Endodermal cell (in vitro differentiated cells): Measurements from ENCODE around the gene RUFY4. TPM values are rescaled to one million over a fixed set of nuclear protein-coding genes. Genes with fewer than 3 reads are reported as not detected.

Experiments
- DNase-seq: peaks from one replicate; pipeline ENCODE4 v3.0.0-alpha.2; 2017
- H3K27ac ChIP-seq: 2 replicates; pipeline ENCODE4 v1.5.1; 2013; ENCODE audit warnings: mild to moderate bottlenecking, low read depth, low read length, moderate library complexity
- H3K27me3 ChIP-seq: 2 replicates; pipeline ENCODE4 v1.6.1; 2013; ENCODE audit warnings: mild to moderate bottlenecking, low read length, moderate library complexity; ENCODE audit not compliant: insufficient read depth, control insufficient read depth, poor library complexity, severe bottlenecking
- H3K36me3 ChIP-seq: 2 replicates; pipeline ENCODE4 v1.7.0; 2013; ENCODE audit warnings: mild to moderate bottlenecking, low read length, moderate library complexity; ENCODE audit not compliant: control insufficient read depth, insufficient read depth
- H3K4me1 ChIP-seq: one replicate; pipeline ENCODE4 v1.7.0; 2013; ENCODE audit warnings: low read length; ENCODE audit not compliant: control insufficient read depth, insufficient read depth
- H3K4me3 ChIP-seq: 2 replicates; pipeline ENCODE4 v1.5.1; 2013; ENCODE audit warnings: mild to moderate bottlenecking, low read length, moderate library complexity
- H3K9ac ChIP-seq: 2 replicates; pipeline ENCODE4 v1.6.1; 2013; ENCODE audit warnings: mild to moderate bottlenecking, low read length, moderate library complexity; ENCODE audit not compliant: poor library complexity, severe bottlenecking; ENCODE audit errors: extremely low read depth
- H3K9me3 ChIP-seq: 2 replicates; pipeline ENCODE4 v1.6.1; 2013; ENCODE audit warnings: mild to moderate bottlenecking, low read length, moderate library complexity; ENCODE audit not compliant: control insufficient read depth
- H3K27ac Mint-ChIP-seq: 2 replicates; pipeline ENCODE4 v1.8.0; 2020; ENCODE audit warnings: mixed read lengths
- H3K27me3 Mint-ChIP-seq: 2 replicates; pipeline ENCODE4 v1.8.0; 2021; ENCODE audit warnings: mild to moderate bottlenecking, mixed read lengths; ENCODE audit not compliant: insufficient read depth
- H3K36me3 Mint-ChIP-seq: 2 replicates; pipeline ENCODE4 v1.8.0; 2020; ENCODE audit warnings: low read depth, mixed read lengths
- H3K4me1 Mint-ChIP-seq: 2 replicates; pipeline ENCODE4 v1.8.0; 2020; ENCODE audit warnings: mixed read lengths
- H3K4me3 Mint-ChIP-seq: 2 replicates; pipeline ENCODE4 v1.8.0; 2020; ENCODE audit warnings: mild to moderate bottlenecking, moderate library complexity, mixed read lengths
- H3K9me3 Mint-ChIP-seq: 2 replicates; pipeline ENCODE4 v1.8.0; 2020; ENCODE audit warnings: mild to moderate bottlenecking, mixed read lengths
- CTCF ChIP-seq: fragments of 200-600 bp; sonication (generic); conservative IDR thresholded peaks from 2 replicates; pipeline ENCODE4 v1.5.0; 2021; ENCODE audit warnings: antibody characterized with exemption, mild to moderate bottlenecking
- WGBS, 2 experiments: methylation state at CpG; one replicate each; pipeline versions ENCODE4 v1.1.5 to v1.1.7; 2013; ENCODE audit warnings: missing lambda C conversion rate in 2 of 2, mixed read lengths in 1 of 2; ENCODE audit not compliant: insufficient coverage in 1 of 2, insufficient read length in 1 of 2; 5-methylcytosine and 5-hydroxymethylcytosine counted together
- total RNA-seq, 2 donors: library from RNA; stranded (reverse); fragmentation: NEBNext Ultra II Directional in 1 of 2; extraction: Animal tissue kit (Norgen Biotek cat#: 25700) in 1 of 2; gene quantifications; 2 replicates in 1 of 2; 3 replicates in 1 of 2; pipeline ENCODE4 v1.2.1, GENCODE V29; 2021

The RUFY4 gene
- total RNA-seq, 2 donors from 2014 or later, result 0.35 TPM; not detected in 1

- H3K27ac ChIP-seq, result no peak overlapping the region
- H3K9me3 ChIP-seq, result no peaks in the 10 kb centered on the region
- WGBS, 2 experiments, result 90 to 93% methylated on average over 3 to 6 of the region's 6 CpGs
- no peak overlapping the region for H3K9ac ChIP-seq
- no peak overlapping the region for H3K4me3 Mint-ChIP-seq
- no peaks in the 10 kb centered on the region for H3K36me3 ChIP-seq
- no peak overlapping the region for H3K27ac Mint-ChIP-seq
- no peak for TF ChIP-seq CTCF
- peaks cover 7% of the 10 kb centered on the region for H3K27me3 Mint-ChIP-seq
- no peaks in the 10 kb centered on the region for H3K36me3 Mint-ChIP-seq
- H3K4me3 ChIP-seq, result no peak overlapping the region
- peaks cover 4% of the 10 kb centered on the region for H3K27me3 ChIP-seq
- no peaks in the 10 kb centered on the region for H3K9me3 Mint-ChIP-seq
- peak; percentile 43 for DNase-seq
- H3K4me1 Mint-ChIP-seq, result peaks cover 4% of the 10 kb centered on the region
- no peaks in the 10 kb centered on the region for H3K4me1 ChIP-seq
These were observed 41.4 kb upstream of the RUFY4 start for GRCh38 chr2:218027426-218028188.

- no peaks in the 10 kb centered on the region for H3K36me3 Mint-ChIP-seq
- Histone ChIP-seq H3K9me3 (no peaks in the 10 kb centered on the region), H3K27ac (no peak overlapping the region), H3K9ac (no peak overlapping the region), H3K4me3 (no peak overlapping the region), H3K36me3 (no peaks in the 10 kb centered on the region), H3K27me3 (peaks cover 9% of the 10 kb centered on the region), H3K4me1 (no peaks in the 10 kb centered on the region)
- peaks cover 4% of the 10 kb centered on the region for H3K4me1 Mint-ChIP-seq
- 80 to 89% methylated on average over 2 of the region's 2 CpGs for WGBS, 2 experiments
- H3K27me3 Mint-ChIP-seq, result peaks cover 12% of the 10 kb centered on the region
- no peak for DNase-seq
- H3K9me3 Mint-ChIP-seq, result no peaks in the 10 kb centered on the region
- no peak overlapping the region for H3K27ac Mint-ChIP-seq
- no peak overlapping the region for H3K4me3 Mint-ChIP-seq
- no peak for TF ChIP-seq CTCF
These were observed 40.9 kb upstream of the RUFY4 start for GRCh38 chr2:218028189-218028495.

GRCh38 chr2:218028562-218029348, 40.3 kb upstream of the RUFY4 start:
- Mint-ChIP-seq H3K4me1 (peaks cover 4% of the 10 kb centered on the region), H3K27me3 (peaks cover 19% of the 10 kb centered on the region), H3K4me3 (no peak overlapping the region), H3K36me3 (no peaks in the 10 kb centered on the region), H3K27ac (no peak overlapping the region), H3K9me3 (no peaks in the 10 kb centered on the region)
- no peak for TF ChIP-seq CTCF
- Histone ChIP-seq H3K4me1 (no peaks in the 10 kb centered on the region), H3K9me3 (no peaks in the 10 kb centered on the region), H3K27ac (no peak overlapping the region), H3K4me3 (no peak overlapping the region), H3K9ac (no peak overlapping the region), H3K27me3 (peaks cover 15% of the 10 kb centered on the region), H3K36me3 (no peaks in the 10 kb centered on the region)
- DNase-seq, result no peak
- WGBS, 2 experiments, result 79 to 90% methylated on average over 3 to 6 of the region's 6 CpGs
